ENCODE data around the gene TTLL5. TPM values are rescaled to one million over a fixed set of nuclear protein-coding genes. Genes with fewer than 3 reads are reported as not detected.

TTLL5 gene
- total RNA-seq, 1 donor from 2014 or later: 20.4 TPM

DNA sequence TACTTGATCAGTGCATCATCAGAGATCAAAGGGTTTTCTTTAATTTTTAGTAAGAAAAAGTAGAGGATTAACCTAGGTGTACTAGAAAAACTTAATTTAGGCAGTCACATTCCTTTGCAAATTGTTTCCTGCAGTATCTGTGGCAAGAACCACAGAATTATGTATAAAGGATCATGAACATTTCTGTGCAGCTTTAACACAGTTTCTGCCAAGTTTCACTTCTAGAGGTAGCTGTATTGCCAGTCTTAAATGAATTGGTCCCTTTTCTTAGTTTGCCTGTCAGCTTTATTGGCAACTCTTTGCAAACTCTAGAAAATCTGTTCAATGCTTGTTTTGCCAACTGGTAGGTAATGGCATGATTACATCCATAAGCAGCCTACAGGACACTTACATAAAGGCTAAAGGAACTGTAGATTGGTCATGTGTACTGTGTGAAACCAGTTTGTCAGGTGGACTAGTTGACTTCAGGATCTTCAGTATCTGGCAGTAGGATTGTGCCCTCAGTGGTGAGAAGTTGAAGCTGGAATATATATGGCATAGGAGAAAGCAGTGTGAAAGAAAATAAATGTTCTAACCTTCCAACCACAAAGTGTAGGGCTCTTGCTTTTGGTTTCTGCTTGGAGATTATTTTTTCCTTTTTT, 75.9 kb downstream of the TTLL5 start:
- no peak for DNase-seq (ENCODE audit: low read depth in 2 of 2)

DNA sequence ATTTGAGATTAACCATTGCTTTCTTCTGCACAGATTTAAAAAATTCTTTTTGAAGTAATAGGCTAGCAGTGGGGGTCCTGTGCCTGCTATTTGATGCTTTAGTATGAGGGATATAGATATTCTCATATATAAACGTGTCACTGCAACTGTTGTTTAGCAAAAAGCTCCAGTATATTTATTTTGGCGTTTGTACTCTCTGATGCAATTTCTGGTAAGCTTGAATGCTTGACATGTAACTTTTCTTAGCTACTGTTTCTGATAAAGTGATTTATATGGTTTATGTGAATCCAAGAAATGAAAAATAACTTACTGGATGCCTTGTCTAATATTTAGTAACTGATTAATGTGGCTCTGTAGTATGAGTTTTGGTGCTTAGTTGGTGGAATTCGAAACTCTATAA, 77.1 kb downstream of the TTLL5 start:
- peak in 1 of 2 donors; percentile 24 for DNase-seq (ENCODE audit: low read depth in 2 of 2)

DNA sequence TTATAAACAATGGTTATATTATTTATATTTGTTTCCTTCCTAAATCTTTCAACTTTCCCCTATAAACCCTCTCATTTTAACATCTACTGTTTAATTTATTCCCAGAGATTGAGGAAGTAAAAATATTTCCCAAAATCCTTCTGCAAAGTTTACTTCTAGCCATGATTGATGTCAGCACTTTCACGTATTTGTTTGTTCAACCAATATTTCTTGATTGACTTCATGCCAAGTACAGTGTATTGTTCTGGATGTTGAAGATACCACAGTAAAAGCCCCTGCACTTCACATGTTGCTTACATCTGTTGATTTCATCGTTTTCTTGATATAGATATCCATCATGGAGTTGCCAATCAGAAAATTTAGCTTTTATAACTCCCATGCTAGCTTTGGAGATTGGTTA, 81.8 kb downstream of the TTLL5 start:
- DNase-seq (ENCODE audit: low read depth in 2 of 2): peak in 1 of 2 donors; percentile 15

DNA sequence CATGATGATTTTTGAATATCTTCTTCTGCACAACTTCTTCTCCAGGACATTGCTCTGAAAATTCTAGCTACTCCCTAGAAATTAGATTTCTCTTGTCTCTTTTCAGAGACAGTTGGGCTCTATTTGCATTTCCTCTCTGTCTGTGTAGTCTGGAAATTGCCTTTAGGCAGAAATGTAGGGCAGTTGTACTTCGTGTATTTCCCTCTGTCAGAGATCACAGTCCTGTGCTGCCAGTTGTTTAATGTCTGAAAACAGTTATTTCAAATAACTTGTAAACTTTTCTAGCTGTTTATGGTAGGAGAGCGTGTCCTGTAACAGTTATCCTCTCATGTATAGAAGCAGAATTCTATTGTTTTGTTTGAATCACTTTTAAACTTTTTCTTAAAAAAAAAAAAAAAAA, 86.9 kb downstream of the TTLL5 start:
- no peak for DNase-seq (ENCODE audit: low read depth in 2 of 2)

GRCh38 chr14:75748336-75748735, 87.3 kb downstream of the TTLL5 start:
- no peak for DNase-seq (ENCODE audit: low read depth in 2 of 2)

DNA sequence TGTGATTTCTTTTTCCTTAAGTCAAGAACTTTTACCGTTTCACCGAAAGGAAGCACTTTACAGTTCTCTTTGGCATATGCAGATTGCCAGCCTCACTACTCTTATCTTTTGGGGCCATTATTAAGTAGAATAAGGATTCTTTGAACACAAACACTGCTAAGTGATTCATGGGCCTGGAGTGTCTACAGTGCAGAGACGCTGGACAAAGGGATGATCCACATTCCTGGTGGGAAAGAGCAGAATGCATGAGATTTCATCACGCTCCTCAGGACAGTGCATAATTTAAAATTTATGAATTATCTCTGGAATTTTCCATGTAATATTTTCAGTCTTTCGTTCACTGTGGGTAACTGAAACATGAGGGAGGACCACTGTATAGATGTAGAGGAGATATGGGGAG, 90.2 kb downstream of the TTLL5 start:
- no peak for DNase-seq (ENCODE audit: low read depth in 2 of 2)

DNA sequence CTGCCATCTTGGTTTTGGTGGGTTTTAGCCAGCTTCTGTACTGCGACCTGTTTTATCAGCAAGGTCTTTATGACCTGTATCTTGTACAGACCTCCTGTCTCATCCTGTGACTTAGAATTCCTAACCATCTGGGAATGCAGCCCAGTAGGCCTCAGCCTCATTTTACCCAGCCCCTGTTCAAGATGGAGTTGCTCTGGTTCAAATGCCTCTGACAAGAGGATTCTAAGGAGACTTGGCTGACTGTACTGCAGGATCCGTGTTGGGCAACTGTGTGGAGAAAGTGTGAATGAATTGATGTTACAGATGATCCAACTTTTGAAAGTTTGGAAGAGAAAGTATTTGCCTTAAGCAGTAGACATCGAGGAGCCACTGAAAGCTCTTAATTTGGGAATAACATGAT, 91.0 kb downstream of the TTLL5 start:
- DNase-seq (ENCODE audit: low read depth in 2 of 2): no peak

DNA sequence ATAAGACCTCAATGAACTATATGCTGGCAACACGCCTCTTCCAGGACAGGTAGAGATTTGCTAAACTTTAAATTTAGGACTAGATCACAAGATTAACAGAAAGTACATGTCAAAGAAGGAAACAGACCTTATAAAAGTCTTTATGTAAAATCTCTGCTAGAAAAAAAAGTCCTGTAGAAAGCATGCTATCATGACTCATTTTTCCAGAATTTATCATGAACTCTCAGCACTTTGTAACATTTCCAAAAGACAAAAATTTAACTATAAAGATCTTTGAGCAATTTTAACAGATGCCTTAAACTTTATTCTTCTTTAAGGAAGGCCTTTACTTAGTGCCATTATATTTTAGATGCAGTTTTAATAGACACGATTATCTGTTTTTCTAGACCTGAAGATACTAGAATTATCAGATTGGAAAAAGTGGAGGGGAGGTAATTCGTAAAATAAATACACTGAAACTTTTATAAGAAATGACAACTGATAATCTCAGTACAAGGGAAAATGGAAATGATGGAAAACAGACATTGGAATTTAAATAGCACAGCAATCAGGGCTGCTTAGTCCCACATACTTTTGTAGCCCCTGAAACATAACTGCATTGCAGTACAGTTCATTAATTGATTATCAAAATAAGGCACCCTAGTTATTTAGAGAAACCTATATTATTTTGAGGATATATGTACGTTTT, 92.0 kb downstream of the TTLL5 start:
- no peak for DNase-seq (ENCODE audit: low read depth in 2 of 2)

DNA sequence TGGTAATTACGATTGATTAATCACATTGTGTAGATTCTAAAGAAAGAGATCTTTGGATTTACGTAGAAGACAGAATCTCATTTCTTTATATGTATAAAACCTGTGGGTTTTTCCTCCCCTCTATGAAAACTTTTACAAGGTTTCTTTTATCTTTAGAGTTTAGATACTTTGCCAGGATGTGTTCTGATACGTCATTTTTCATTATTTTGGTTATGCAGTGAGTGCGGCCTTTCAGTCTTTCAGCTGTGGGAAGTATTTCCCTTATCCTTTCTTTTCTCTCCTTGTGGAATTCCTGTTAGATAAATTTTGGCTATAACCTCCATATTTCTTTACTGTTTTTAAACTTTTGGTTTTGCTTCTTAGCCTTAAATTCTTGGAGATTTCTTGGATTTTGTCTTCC, 92.7 kb downstream of the TTLL5 start:
- DNase-seq (ENCODE audit: low read depth in 2 of 2): no peak

DNA sequence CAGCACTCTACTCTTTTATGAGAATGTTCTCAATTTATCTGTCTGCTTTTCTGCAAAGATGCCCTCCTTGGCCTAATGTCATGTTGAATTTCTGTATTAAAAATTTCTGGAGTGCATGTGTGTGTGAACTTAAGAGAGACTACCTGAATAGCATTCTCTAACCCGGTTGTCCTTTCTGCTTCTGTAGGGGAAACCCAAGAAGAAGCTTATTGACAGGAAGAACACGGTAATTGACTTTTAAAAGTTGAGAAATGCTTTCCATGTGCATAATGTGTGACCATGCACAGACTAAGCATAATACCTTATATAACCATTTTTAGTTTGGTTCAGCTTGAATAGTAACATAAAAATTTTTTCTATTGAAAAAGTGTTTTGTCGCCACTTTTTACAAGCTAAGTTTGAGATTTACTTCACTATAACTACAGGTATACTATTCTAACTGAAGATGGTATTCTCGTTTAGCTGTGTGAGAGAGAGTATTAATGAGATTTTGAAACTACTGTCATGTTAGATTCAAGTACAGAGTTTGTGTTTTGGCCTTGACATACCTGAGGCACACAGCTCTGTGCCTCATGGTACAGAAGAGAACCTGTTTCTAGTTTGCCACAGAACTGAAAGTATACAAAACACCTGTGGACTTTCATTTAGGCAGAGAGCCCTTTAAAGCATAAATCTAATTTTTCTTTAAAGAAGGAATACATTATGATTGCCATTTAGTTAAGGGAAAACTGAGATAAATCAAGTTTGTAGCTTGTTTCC, 96.8 kb downstream of the TTLL5 start:
- DNase-seq (ENCODE audit: low read depth in 2 of 2): no peak

DNA sequence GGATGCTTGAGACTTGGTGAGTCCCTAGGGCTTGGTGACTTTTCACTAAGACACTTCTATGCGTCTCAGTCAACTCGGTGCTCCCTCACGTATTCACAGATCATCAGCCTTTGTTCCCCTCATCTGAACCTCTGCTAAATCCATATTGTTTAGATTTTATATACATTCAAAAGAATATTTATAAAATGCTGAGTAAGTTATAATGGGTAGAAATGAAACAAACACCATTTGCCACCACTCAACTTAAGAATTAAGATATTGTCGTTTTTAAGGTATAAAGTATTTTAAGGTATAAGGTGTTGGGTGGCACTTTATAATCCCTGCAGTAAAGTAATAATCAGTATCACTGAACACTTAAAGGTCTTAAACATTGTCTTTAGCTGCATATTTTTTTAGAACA, 103.0 kb downstream of the TTLL5 start:
- no peak for DNase-seq (ENCODE audit: low read depth in 2 of 2)

- no peak for DNase-seq (ENCODE audit: low read depth in 2 of 2)
Observed at GRCh38 chr14:75769047-75769685, 108.1 kb downstream of the TTLL5 start.

DNA sequence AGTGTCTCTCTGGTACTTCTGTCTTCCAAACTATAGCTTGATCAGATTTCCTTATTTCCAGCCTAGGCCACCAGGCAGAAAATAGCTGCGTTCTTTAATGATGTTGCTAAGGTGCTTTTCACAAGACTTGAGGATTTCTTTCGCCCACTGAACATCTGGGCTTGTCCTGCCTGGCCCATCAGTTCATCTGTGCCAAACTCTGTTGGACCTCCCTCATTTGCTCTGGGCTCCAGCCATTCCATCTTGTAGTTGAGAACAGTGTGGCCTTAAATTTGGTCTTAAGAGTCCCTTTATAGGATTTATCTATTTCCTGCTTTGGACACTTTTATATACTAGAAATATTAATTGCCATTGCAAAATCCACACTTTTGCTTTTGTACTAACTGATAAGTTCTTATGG, 109.6 kb downstream of the TTLL5 start:
- DNase-seq (ENCODE audit: low read depth in 2 of 2): no peak

DNA sequence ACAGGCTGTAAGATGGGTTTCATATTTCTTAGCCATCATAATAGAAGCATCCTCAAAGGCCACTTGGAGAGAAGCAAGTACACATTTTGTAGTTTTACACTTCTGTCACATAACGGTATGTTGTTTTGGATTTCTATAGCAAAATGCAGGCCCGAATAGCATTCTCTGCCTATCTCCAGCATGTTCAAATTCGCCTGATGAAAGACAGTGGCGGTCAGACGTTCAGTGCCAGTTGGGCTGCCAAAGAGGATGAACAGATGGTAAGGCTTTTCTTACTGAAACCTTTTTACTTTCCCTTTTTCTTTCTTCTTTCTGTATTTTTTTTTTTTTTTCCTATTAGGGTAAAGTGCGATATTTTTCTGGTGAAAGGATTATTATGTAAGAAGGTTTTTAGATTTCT, 110.5 kb downstream of the TTLL5 start:
- DNase-seq (ENCODE audit: low read depth in 2 of 2): no peak

DNA sequence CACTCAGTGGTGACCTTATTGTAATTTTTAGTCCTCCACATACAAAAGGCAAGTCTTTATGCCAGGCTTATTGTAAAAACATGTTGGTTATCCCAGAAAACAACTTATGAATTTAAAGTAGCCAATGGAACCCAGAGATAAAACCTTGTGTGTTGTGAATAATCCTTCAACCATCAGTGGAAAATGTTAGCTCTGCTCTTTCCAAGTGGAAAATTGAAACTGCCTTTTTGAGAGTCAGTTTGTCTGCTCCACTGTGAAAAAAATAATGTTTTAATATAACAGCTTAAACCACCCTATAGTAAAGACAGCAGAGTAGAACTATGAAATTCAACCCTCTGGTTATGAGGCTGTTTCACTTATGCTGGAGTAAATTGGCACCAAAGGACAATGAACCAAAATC, 112.0 kb downstream of the TTLL5 start:
- DNase-seq (ENCODE audit: low read depth in 2 of 2): peak in 1 of 2 donors; percentile 20

DNA sequence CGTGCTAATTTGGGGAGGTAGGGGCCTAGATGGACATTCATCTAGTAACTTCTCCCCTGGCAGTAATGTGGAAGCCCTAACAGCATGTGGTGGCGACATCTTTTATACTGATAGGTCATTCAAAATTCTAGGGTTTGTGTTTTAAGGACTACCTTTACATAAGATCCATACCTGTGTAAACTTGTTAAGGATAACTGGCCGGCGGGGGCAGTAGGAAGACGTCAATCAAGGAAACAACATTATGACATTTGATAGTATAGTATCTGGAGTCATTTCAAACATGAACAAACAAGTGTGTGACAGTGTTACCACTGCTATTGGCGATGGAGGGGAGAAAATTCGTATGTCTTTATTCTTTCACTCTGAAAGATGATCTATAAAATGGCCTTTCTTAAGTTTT, 120.0 kb downstream of the TTLL5 start:
- DNase-seq (ENCODE audit: low read depth in 2 of 2): no peak

GRCh38 chr14:75783184-75783583, 122.1 kb downstream of the TTLL5 start:
- no peak for DNase-seq (ENCODE audit: low read depth in 2 of 2)

DNA sequence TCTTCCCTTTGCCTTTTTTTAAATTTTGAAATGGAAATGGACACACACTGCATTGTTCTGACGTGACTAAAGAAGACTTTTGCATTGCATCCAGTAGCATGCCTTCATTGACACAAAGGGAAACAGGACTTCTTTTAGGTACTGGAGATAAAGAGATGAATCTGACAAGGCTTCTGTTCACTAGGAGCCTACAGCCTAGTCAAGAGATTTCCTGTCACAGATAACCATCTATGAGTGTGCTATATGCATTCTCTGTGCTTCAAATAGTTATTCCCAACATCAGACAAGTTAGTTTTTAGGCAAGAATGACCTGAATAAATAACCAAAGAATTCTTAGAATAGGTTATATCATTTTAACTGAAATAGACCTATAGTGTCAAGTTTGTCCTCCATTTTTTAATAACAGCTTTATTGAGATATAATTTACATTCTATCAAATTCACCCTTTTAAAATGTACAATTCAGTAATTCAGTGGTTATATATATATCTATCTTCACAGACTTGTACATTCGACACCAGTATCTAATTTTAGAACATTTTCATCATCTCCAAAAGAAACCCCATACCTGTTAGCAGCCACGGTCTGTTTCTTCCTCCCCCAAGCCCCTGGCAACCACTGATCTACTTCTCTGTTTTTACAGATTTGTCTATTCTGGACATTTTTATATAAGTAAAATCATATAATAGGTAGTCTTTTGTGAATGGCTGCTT, 122.7 kb downstream of the TTLL5 start:
- DNase-seq (ENCODE audit: low read depth in 2 of 2): peak in 1 of 2 donors; percentile 35

DNA sequence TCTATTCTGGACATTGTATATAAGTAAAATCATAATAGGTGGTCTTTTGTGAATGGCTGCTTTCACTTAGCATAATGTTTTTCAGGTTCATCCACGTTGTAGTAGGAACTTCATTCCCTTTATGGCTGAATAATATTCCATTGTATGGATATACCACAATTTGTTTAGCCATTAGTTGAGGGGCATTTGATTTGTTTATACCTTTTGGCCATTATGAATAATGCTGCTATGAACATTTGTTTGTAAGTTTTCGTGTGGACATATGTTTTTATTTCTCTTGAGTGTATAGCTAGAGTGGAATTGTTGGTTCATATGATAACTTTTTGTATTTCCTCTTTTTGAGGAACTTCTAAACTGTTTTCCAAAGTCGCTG, 123.3 kb downstream of the TTLL5 start:
- no peak for DNase-seq (ENCODE audit: low read depth in 2 of 2)

DNA sequence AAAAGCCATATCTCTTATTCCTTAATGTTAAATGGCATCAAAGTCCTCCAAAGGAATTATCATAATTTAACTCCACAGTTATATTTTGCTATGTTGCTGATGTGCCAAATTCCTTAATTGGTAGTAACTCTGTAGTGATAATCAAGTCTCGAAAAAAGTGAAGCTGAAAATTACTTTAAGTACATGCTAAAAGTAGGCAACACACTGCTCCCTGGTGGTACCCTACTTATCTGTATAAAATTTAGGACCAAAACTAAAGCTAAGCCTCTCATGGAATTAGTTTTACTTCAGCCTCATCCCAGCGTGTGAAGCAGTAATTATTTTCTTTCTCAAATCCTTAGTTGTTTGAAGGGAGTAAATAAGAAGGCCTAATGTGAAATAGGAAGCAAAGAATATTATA, 132.8 kb downstream of the TTLL5 start:
- peak; percentile 4 to 48 for DNase-seq (ENCODE audit: low read depth in 2 of 2)

DNA sequence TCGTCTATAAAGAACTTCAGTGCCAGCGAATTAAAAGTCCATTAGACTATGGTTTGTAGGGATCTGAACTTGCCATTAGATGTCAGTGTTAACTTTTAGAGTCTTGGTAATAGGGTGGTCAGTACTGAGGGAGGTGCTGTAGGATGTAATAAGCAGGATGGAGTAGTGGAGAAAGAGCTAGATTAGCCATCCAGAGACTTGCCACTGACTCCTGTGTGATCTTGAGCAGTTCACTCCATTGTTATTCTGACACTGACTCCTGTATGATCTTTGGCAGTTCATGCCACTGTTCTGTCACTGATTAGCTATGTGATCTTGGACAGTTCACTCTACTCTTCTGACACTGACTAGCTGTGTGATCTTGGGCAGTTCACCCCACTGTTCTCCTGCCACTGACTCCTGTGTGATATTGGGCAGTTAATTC, 133.6 kb downstream of the TTLL5 start:
- DNase-seq (ENCODE audit: low read depth in 2 of 2): peak; percentile 56 to 74

DNA sequence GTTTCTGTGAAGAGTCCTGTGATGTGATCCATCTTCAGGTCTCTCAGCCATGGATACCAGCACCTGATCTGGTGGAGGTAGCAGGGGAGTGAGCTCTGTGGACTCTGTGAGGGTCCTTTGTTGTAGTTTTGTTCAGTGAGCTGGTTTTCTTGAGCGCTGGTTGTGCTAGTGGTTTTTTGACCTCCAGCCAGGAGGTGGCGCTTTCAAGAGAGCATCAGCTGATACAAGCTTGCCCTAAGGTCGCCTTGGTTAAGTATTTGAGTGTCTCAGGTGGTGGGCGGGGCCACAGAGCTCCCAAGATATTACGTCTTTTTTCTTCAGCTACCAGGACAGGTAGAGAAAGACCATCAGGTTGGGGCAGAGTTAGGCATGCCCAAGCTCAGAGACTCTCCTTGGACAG, 139.7 kb downstream of the TTLL5 start:
- no peak for DNase-seq (ENCODE audit: low read depth in 2 of 2)
